NCI-H2107 treated with DMSO at 0.1 percent for 48 hours (cell line): Measurements from ENCODE around the gene RBM22.
"Not testable (repeated sequence)": the region's sequence is repeated elsewhere in the genome, so short reads cannot be mapped to it uniquely, and the experiment has no call there.

Source experiments
- DNase-seq: peaks from one replicate; lab custom pipeline; 2025; ENCODE audit not compliant: unreplicated experiment; lab: John Stamatoyannopoulos, UW

The RBM22 gene

GRCh38 chr5:150700594-150701377 lies at the start of gene RBM22:
TSS of gene RBM22 (minus strand) at chr5:150701062. CDS start at chr5:150700985, 77 bp downstream.
- peak; percentile 73 for DNase-seq

GRCh38 chr5:150750469-150750868 lies 49.6 kb upstream of the RBM22 start:
- no peak for DNase-seq

GRCh38 chr5:150743142-150743488 lies 42.3 kb upstream of the RBM22 start:
- not testable (repeated sequence) for DNase-seq

GRCh38 chr5:150742455-150743141 lies 41.7 kb upstream of the RBM22 start:
- DNase-seq, result not testable (repeated sequence)

GRCh38 chr5:150740992-150741391 lies 40.1 kb upstream of the RBM22 start:
- no peak for DNase-seq

GRCh38 chr5:150738862-150739261 lies 38.0 kb upstream of the RBM22 start:
- DNase-seq, result no peak

GRCh38 chr5:150734579-150735384 lies 33.9 kb upstream of the RBM22 start:
- no peak for DNase-seq

- no peak for DNase-seq
Measured at GRCh38 chr5:150731669-150732242, 30.9 kb upstream of the RBM22 start.

GRCh38 chr5:150729859-150730258 lies 29.0 kb upstream of the RBM22 start:
- no peak for DNase-seq

- DNase-seq, result no peak
Measured at GRCh38 chr5:150723845-150724244, 23.0 kb upstream of the RBM22 start.

- DNase-seq, result no peak
Measured at GRCh38 chr5:150710165-150710564, 9.3 kb upstream of the RBM22 start.

GRCh38 chr5:150706776-150707390 lies 6.0 kb upstream of the RBM22 start:
- DNase-seq, result no peak

- no peak for DNase-seq
Measured at GRCh38 chr5:150703762-150704161, 2.9 kb upstream of the RBM22 start.

GRCh38 chr5:150700246-150700593 lies 642 bp downstream of the RBM22 start:
- DNase-seq, result no peak

- no peak for DNase-seq
Measured at GRCh38 chr5:150694612-150695011, 6.2 kb downstream of the RBM22 start.

- peak; percentile 9 for DNase-seq
Measured at GRCh38 chr5:150692276-150692675, 8.6 kb downstream of the RBM22 start.

- DNase-seq, result no peak
Measured at GRCh38 chr5:150690760-150691159, 10.1 kb downstream of the RBM22 start.

GRCh38 chr5:150689120-150689519 lies 11.7 kb downstream of the RBM22 start:
- DNase-seq, result no peak

GRCh38 chr5:150676578-150676977 lies 24.3 kb downstream of the RBM22 start:
- no peak for DNase-seq

- no peak for DNase-seq
Measured at GRCh38 chr5:150675069-150675468, 25.8 kb downstream of the RBM22 start.

GRCh38 chr5:150674341-150674821 lies 26.5 kb downstream of the RBM22 start:
- no peak for DNase-seq
